Measurements from ENCODE around the gene NFIC.

Gene NFIC

GRCh38 chr19:3513229-3514140, 147.1 kb downstream of the NFIC start:
- DNase-seq, result no peak

DNA sequence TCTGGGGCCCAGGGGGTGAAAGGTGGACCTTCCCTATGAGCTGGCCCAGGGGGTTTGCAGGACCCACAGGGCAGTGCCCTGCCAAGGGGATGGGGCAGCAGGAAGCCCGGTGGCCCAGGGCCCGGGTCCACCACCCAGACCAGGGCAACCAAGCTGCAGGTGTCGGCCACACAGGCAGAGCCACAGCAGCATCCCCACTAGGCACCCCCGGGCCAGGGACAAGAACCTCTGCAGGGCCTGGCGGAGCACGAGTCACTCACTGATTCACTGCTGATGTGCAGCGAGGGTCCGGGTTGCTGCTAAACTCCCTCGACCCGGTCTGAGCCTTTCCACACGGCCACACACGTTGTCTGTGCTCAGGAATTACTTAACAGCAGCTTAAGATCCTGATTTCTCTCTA, 148.5 kb downstream of the NFIC start:
- no peak for DNase-seq

DNA sequence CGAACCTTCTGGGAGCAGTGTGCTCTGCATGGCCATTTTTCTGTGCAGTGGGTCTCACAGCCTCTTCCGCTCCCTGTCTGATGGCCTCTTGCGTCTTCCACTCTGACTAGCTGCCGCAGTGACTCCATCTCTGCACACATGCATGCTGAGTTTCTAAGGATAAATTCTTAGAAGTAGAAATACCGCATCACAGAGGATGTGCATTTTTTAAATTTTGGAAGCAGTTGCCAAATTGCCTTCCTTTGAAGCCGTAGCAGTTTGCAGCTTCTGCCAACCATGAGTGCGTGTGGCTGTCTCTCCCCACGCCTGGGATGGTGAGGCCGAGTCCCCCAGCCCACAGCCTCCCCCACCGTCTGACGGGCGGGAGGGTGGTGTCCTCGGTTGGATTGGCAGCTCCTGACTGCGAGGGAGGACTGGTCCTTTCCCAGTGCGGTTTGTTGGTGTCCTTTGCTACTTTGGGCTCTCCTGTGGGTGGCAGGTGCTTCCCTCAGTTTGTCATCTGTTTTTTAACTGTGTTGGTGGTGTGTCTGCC, 149.6 kb downstream of the NFIC start:
- no peak for DNase-seq

DNA sequence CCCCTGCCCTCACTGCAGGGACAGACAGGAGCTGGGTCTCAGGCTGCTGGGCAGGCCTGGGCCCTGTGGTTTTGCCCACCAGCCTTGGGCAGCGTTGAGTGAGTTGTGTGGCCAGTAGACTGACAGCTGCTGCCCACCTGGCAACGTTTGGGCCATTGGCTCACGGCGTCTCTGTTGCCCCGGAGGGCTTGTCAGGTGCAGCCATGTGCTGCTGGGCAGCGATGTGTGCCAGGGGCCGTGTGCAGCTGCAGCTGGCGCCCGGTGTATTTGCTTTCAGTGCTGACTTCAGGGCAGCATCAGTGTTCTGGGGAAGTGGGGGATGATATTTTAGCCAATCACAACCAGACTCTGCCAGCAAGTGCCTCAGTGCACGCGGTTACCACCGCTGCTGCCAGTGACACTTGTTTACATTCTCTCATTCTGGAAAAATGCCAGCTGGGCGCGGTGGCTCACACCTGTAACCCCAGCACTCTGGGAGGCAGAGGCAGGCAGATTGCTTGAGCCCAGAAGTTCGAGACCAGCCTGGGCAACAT, 150.4 kb downstream of the NFIC start:
- DNase-seq, result peak; percentile 49

DNA sequence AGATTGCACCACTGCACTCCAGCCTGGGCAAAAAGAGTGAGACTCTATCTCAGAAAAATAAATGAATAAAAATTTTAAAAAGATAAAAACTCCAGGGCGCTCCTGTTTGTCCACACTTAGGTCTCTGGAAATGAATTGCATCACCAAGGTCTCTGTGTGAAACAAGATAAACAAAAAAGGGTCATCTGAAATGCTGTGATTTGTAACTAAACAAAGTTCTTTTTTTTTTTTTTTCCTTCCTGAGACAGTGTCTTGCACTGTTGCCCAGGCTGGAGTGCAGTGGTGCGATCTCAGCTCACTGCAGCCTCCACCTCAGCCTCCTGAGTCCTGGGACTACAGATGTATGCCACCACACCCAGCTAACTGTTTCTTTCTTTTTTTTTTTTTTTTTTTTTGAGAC, 151.3 kb downstream of the NFIC start:
- DNase-seq, result no peak

- no peak for DNase-seq
Observed at GRCh38 chr19:3518255-3518654, 151.9 kb downstream of the NFIC start.

DNA sequence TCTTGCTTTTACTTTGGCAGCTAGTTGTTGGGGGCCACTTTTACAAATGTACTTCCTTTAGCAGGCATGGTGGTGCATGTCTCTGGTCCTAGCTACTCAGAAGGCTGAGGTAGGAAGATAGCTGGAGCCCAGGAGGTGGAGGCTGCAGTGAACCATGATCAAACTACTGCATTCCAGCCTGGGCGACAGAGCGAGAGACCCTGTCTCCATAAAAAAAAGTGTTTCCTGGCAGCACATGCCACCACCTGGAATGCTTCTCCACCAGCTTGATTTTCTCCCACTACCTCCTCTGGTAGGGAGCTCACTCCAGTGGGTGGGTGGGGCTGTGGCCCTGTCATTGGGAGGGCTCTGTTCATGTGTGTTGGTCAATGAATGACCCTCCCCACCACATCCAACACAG, 152.3 kb downstream of the NFIC start:
- no peak for DNase-seq

All from activated CD4-positive, alpha-beta T cell treated with anti-CD3 and anti-CD28 coated beads for 48 hours (primary cell).